MV-4-11 (cell line): ENCODE data around the gene KCNC1.

ENCODE experiments used
- DNase-seq: peaks from one replicate; lab custom pipeline; 2025; lab: John Stamatoyannopoulos, UW

KCNC1 gene

DNA sequence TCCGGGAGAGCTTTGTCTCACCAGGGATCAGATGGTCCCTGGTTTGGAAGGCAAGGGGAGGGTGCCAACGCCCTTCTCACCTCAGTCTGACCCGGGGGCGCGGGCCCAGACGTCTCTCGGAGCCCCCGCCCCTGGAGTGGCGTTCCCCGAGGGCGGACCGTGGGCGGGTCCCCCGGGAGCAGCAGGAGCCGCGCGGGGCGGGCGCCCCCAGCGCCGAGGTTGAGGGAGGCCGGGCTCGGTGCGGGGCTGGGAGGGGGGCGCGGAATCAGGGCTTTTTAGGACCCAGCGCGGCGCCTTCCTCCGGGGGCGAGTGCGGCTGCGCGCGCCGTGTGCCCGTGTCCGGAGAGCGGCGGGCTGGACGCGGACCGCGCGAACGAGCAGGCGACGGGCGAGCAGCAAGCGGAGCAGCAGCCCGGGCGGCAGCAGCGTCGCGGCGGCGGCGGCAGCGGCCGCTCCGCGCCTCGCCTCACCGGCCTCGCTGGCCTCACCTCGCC, at the start of gene KCNC1:
KCNC1 (plus strand) TSS at position 364 of the 494 bp plus-strand sequence. CDS start 1,222 bp downstream, outside the sequence.
- DNase-seq = no peak

DNA sequence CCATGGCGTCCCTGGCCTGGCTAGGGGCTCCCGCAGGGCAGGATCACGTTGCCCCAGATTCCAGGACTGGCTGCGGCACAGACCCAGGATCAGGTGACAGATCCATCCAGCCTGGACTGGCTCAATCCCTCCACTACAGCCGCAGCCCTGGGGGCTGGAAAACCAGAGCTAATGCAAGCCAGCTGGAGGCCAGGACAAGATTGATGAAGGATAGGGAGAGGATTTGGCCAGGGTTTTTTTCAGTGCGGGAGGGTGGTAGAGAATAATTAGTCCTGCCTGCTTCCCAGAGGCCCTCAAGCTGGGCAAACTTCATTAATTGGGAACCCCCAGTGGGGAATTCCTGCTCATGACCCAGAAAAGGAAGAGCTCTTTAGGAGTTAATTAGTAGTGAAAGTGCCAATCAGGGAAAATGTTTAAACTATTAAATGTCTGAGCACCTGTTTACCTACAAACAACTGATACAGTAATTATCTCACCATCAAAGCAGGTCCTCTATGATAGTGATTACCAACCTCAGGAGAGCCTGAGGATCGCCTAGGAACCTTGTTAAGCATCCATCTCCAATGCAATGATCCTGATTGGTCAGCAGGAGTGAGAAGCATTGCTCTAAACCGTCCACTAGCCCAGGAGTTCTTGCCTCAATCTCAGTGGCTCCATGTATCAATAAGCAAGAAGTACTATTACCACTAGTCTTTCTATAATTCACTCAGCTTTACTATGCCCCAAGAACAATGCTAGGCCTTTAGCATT, 48.2 kb upstream of the KCNC1 start:
- DNase-seq = no peak

DNA sequence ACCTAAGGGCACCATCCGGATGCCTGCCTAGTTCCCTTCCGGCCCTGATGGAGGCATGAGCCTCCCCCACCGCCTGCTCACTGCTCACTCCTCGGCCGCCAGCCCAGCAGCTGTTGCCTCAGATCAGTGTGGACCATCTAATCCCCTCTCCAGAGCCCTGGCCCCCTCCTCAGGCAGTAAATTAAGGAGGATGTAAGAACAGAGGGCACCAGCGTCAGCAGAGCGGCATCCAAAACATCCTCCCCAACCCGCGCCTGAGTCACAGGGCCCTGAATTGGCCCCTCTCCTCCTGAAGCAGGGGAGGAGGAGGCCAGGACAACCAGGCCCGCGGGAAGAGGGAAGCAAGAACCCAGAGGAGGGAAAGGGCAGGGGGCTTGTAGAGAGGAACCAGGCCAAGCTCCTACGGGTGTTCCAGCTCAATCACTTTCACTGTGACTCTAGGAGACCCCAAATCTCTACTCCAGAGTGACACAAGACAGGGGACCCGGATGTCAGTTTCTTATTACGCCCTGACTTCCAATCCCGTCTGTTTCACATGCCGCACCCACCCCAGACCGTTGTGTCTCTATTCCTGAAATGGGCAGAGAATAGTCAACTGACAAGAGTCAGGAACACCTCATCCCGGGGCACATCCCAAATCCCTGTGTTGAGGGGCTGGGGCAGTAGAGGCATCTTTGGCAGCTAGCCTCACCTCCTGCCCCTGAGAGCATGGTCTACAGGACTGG, 46.5 kb upstream of the KCNC1 start:
- no peak for DNase-seq

DNA sequence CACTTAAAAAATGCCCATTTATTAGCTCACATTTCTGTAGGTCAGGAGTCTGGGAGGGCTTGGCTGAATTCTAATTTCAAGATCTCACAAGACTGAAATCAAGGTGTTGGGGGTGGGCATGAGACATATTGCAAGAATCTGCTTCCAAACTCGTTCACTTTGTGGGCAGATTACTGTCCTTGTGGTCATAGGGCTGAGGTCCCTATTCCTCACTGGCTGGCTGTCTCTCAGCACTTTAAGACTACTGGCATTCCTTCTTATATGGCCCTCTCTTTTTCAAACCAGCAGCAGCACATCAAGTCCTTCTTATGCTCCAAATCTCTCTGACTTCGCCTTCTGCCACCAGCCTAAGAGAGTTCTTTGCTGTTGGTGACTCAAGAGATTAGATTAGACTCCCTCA, 43.0 kb upstream of the KCNC1 start:
- no peak for DNase-seq

DNA sequence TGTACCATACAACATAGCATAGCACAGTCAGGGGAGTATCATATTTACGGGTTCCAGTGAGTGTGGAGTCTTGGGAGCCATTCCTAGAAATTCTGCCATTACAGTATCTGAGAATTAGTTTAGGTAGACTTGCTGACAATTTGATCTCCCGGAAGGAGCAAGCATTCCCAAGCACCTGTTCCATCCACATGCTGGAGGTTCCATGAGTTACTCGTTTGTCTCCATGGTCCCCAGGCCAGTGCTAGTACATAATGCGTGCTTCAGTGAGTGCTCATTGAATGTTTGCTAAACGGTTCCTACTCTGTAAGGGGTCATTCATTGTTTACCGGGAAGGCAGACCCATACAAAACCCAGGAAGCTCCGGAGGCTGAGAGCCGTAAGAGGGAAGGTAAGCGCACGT, 42.6 kb upstream of the KCNC1 start:
- DNase-seq = no peak

DNA sequence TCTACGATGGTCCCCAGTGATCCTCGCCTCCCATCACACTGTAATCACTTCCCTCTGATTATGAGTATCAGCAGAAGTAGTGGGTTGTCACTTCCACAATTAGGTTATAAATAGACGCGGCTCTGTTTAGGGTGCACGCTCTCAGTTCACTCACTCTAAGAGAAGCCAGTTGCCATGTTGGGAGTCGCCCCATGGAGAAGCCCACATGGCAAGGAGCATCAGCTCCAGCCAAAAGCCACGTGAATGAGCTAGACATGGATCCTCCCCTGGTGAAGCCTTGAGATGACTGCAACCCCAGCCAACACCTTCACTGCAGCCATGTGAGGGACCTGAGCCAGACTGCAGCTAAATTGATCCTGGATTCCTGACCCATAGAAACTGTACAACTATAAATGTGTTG, 41.6 kb upstream of the KCNC1 start:
- peak; percentile 32 for DNase-seq

DNA sequence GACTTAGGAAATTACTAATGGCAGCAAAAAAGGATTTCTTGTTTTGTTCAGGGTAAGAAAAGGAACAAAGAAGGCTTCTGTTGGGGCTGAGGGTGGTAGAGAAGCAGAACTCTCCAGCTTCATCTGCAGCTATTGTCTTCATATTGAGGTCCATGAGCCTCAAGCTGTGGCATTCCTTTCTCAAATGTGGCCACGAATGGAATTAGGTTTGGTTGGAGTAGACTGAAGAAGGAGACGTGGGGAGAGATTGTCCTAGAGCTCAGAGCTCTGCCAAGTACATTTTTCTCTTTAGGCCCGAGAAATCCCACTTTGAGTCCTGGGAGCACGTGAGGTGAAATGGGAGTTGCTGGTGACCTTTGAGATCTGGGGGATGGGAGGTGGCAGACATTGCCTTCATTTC, 41.0 kb upstream of the KCNC1 start:
- no peak for DNase-seq

DNA sequence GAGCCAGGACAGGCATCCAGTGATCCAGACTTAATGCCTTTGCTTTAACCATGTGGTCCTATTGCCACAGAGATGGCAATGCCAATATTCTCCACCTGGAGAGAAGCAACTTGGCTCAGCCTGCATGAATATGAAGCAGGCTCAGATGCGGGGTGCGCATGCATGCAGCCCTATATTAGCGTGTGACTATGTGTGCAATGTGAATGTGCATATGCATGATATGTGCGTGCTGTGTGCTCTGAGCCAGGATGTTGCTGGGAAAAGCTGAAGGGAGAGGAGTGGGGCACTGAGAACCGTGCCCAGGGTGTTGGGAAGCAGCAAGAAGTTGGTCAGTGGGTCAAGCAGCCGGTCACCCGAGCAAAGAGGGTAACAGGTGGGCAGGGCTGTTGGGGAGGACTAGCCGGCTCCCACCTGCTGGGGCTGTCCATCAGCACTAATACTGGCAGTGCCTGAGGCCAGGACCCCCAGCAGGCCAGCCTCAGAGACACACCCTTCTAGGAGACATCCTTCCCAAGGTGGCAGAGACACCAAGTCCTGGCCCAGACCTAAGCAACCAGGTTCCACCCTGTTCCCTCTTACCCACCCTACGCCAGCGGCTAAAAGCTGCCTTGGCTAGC, 40.0 kb upstream of the KCNC1 start:
- DNase-seq = no peak

DNA sequence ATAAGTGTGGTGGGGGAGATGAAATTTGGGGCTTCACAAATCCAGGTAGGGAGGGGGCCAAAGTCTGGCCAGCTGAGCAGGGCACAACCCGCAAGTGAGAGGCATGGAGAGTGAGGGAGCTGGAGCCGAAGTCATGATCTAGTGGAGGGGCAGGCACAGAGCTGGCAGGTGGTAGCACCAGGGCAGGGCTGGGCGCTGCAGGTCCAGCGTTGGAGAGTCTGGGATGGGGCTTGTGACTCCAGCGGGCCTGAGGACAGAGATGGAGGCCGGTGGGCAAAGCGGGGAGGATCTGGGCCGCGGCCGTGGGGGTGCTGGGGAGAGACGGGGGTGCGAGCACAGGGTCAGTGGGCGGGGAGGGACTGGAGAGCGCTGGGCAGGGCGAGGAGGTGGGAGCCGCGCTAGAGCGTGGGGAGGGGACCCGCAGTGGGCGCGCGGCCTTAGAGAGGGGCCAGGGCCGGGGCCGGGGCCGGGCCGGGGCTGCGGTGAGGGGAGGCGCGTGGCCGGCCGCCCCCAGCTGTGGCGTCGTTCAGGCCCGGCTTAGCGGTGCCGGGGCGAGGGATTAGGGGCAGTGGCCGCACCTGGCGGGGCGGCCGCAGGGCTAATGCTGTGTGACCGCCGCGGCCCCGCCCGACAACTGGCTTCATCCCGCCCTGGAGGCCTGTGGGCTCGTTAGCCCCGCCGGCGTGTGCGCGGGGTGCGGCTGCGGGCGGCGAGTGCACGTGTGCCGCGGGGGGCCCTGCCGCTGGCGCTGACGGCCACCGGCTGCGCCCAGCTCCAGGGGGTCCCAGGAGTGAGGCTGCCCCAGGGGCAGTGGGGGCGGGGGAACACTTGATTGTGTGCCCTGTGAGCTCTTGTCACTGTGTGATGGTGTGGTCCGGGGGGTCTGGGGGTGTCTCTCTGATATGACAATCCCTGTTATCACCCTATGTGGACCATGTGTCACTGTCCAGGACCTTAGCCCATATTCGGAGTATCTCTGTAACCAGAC, 38.8 kb upstream of the KCNC1 start:
- DNase-seq = no peak

DNA sequence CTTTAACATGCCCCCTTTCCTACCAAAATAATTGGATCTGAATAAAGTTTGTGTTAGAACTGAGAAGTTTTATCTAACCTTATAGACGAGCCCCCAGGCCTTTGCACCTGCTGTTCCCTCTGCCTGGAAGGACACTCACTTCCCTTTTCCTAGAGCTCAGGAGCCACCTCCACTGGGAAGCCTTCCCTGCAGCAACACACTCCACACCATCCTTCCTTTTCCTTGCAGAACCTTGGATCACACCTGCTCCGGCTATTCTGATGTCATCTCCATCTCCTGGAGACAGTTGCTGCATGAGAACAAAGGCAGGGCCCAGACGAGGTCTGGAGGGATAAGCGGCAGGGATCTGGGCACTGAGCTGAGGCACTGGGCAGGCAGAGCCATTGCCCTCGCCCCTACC, 37.8 kb upstream of the KCNC1 start:
- no peak for DNase-seq

DNA sequence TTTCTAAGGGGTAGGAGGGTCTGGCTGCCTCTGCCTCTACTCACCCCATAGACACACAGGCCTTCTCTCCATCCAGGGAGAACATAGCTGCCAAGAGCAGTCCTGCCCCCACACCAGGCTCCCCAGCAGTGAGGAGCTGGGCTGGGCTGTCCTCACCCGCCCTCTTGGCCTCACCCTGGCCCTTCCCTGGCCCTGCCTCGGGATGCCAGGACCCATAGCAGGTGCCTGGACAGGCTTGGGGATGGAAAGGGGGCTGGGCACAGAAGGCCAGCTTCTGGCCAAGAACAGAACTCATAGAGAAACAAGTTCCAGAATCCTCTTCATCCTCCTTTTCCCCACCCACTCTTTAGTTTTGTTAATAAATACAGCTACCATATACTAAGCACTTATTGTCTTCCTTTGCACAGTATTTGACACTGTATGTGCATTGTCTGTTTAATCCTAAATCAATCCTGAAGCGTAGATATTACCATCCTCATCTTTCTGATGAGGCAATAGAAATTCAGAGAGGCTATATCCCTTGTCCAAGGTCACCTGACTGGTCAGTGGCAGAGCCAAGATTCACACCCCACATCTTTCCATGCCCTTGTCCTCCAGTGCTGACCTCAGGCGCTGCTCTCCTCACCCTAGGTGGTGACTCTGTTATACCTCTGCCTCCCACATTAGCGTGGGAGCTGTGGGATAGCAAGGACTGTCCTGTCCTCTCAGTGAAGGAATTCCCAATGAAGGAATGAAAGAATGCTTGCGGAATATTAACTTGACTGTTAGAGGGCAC, 37.2 kb upstream of the KCNC1 start:
- no peak for DNase-seq

DNA sequence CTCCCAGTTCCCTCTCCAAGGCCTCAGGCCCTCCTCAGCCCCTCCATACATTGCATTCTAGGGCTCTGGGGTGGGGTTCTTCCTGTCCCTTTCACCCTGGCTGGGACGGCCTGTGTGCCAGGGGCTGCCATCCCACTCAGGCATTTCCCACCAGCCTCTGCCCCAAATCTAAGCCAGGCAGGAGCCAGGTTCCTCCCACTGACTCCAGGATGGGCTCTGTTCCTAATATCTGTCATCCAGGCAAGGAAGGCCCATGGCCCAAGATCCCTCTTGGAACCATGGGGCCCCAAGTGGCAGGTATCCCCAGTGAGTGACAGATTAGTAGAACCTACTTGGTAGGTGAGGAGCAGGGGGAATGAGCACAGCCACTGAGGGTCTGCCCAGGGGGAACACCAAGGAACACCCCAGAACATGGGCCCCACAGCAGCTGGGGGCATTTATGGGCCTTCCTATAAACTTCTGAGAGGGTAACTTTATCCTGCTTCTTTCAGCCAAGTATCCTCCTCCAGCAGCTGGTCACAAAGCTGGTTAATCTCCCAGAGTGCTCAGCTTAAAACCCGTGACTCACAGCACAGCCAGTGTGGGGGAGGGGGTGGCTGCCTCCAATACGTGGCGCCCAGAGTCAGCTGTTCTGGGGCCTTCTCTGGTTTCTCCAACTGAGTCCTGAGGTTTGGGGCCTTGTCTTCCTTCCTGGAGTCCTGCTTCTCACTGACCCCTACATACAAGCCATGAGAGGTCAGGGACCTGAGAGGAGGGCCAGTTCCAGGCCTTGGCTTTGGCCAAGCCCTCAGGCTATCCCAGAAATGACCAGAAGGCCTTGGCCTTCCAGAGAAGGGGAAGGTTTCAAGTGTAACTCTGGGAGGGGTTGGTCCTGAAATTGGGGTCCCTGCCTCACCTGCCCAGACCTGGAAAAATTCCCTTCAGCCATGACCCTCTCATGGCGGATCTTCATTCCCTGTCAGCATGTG, 35.1 kb upstream of the KCNC1 start:
- DNase-seq = peak; percentile 14

DNA sequence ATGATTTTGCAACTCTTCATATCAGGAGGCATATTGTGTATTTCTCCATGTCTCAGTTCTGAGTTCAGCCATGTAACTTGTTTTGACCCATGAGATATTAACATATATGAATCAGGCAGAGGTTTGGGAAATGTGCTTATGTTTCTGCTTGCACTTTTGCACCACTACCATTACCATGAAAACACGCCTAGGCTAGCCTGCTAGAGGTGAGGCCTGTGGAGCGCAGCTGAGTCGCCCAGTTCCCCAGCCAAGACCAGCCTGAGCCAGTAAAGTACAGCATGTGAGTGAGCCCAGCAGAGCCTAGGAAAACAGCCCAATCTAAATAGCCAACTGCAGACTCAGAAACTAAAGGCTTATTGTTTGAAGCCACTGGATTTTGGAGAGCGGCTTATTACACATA, 33.6 kb upstream of the KCNC1 start:
- DNase-seq = no peak

DNA sequence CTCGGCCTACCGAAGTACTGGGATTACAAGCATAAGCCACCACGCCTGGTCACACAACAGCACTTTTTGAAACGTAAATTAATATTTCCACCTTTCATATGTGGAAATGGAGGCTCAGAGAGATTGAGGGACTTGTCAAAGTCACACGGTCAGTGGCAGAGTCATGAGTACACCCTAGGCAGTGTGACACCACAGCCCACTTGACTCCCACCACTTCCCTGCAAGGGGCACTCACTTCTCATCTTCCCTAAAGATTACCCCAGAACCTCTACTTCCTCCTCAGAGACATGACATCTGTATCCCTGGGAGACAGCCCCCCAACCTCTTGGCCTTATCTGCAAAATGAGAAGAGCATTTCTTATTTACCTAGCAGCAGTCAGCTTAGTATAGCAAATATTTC, 31.7 kb upstream of the KCNC1 start:
- DNase-seq = no peak

DNA sequence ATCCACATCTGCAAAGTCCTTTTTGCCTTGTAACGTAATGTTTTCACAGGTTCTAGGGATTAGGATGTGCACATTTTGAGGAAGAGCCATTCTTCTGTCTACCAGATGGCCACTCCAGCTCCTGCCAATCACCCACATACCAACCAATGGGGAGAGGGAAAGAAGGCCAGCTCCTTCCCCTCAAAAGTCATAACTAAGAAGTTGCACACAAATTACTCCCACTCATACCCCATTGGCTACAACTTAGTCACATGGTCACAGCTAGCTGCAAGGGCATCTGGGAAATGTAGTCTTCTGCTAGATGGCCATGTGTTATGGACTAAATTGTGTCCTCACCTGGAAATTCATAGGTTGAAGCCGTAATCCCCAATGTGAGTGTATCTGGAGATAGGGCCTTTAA, 30.6 kb upstream of the KCNC1 start:
- DNase-seq = peak; percentile 55

DNA sequence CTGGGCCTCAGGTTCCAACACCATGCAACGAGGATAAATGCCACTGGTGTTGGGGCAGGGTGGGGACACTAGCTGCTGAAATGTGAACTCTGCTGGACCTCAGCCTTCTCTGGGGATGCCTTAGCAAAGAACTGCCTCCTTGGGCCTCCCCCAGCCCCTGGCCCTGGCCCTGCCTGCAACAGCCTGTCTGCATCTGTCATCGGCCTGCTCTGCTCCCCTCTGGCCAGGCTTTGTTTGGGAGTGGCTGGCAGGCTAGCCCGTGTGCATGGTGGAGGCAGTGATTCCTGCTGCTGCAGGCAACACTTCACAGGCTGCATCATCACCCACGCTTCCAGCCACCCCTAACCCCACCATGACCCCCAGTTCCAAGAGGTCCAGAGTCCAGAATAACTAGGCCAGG, 26.8 kb upstream of the KCNC1 start:
- no peak for DNase-seq

DNA sequence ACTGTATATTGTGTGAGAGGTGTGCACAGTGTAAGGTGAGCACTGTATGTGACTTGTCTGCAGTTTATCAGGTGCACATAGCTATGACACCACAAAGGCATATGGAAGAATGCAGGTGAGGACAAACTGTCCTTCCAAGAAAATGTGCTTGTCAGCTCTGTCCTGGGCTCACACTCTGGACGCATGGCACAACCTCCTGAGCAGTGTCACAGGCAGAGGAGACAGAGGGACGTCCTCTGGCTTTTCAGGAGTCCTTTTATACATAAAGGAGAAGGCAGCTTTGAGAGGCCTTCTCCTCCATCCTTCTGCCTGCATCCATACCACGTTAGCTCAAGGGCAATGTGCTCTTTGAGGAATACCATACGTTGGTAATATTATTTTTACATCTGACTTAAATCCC, 22.7 kb upstream of the KCNC1 start:
- no peak for DNase-seq

DNA sequence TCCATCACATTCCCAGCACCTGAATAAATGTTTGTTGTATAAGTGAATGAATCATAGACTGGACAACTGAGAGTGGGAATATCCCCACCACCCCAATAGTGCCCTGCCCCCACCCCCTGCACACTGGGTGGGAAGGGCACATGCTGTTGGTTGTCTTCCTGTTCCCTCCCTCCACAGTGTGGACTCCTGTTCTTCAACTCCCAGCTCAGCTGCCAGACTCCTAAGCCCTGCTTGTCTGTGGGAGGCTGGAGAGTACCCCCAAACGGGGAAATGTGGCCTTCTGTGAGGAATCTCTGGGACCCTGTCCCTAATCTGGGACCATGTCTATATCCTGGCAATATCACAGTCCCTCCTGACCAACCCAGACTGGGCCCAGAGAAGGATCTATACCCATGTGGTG, 20.7 kb upstream of the KCNC1 start:
- DNase-seq = no peak

DNA sequence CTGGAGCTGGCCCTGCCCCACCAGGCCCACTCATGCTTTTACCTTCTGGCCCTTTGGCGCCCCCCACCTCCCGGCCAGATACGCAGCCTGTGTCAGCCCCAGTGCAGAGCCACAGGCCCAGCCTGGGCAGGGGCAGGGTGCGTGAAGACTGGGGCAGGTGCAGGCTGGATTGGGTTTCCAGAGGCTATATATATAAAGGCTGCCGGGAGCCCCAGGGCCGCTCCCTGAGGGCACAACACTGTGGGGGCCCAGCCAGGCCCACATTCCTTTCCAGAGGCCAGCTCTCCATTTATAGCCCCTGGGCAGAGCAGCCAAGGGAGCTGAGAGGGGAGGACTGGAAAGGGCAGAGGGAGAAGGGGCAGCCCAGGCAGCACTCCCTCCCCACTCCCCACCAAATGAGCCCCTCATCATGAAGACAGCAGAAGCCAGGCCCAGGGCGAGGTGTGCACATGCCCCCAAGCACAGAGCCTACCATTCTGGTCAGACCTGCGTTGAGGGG, 20.2 kb upstream of the KCNC1 start:
- DNase-seq = no peak

DNA sequence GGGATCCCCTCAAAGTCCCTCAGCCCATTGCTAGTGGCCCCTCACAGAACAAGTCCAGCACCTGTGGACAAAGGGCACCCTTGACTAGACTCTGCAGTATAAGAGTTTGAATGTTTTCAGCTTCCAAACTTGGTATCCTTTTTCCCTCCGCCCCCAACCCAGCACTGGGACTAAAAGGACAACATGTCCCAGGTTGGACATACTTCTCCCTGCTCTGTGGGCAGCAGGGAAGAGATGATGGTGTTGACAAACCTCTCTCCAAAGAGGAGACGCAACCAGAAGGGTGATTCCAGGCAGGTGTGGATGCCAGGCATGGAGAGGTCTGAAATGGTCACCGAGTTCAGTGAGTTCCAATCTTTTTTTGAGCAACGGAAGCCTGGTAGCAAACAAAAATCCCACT, 19.7 kb upstream of the KCNC1 start:
- no peak for DNase-seq
